Peyer's patch (tissue), 4 donors: ENCODE results near the gene UTF1.

Experiments used
- POLR2A ChIP-seq, 2 donors: fragments of 450-650 bp; IDR thresholded peaks; one replicate each; pipeline ENCODE4 v1.5.1; 2017; ENCODE audit warnings: antibody characterized with exemption in 2 of 2, mild to moderate bottlenecking in 2 of 2, moderate library complexity in 2 of 2
- TF ChIP-seq, protein P1 (sequence below), 6 experiments: fragments of 450-650 bp in 4 of 6; fragments of 200-600 bp in 2 of 6; sonication (generic) in 1 of 6; IDR thresholded peaks; one replicate each; pipeline ENCODE4 v1.5.1; 2017 to 2019; ENCODE audit warnings: antibody characterized with exemption in 6 of 6, mild to moderate bottlenecking in 3 of 6, moderate library complexity in 1 of 6

DNA sequence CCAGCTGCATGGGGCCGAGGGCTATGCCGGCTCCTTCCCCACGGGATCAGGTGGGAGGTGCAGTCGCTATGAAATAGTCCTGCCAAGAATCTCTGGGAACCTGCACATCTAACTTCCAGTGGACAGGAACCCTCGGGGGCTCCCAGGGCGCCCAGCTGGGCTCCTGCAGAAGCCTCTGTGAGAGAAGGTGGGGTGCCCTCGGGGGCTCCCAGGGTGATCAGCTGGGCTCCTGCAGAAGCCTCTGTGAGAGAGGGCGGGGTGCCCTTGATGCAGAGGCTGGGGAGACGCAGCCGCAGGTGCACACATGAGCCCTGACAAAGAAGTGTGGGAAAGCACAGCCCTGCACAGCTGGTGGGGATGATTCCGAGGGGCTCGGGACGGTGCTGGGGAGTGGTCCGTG lies 13.6 kb downstream of the UTF1 start:
- TF ChIP-seq, protein P1, sequence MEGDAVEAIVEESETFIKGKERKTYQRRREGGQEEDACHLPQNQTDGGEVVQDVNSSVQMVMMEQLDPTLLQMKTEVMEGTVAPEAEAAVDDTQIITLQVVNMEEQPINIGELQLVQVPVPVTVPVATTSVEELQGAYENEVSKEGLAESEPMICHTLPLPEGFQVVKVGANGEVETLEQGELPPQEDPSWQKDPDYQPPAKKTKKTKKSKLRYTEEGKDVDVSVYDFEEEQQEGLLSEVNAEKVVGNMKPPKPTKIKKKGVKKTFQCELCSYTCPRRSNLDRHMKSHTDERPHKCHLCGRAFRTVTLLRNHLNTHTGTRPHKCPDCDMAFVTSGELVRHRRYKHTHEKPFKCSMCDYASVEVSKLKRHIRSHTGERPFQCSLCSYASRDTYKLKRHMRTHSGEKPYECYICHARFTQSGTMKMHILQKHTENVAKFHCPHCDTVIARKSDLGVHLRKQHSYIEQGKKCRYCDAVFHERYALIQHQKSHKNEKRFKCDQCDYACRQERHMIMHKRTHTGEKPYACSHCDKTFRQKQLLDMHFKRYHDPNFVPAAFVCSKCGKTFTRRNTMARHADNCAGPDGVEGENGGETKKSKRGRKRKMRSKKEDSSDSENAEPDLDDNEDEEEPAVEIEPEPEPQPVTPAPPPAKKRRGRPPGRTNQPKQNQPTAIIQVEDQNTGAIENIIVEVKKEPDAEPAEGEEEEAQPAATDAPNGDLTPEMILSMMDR (IDR thresholded peaks at IDR 0.05), result no peak
- no peak for TF ChIP-seq POLR2A (IDR thresholded peaks at IDR 0.05)
